Activated naive CD4-positive, alpha-beta T cell treated with anti-CD3 and anti-CD28 coated beads, Interleukin-2, amount 50 U/mL, for 24 hours (primary cell): Measurements from ENCODE around the gene APOM.

Experiments
- H3K27ac Mint-ChIP-seq: one replicate; pipeline ENCODE4 v1.8.0; 2021; ENCODE audit warnings: mild to moderate bottlenecking, mixed read lengths
- H3K27me3 Mint-ChIP-seq: one replicate; pipeline ENCODE4 v1.8.0; 2021; ENCODE audit warnings: mixed read lengths
- H3K36me3 Mint-ChIP-seq: one replicate; pipeline ENCODE4 v1.8.0; 2021; ENCODE audit warnings: mixed read lengths
- H3K4me1 Mint-ChIP-seq: one replicate; pipeline ENCODE4 v1.8.0; 2021; ENCODE audit warnings: mixed read lengths
- H3K4me3 Mint-ChIP-seq: one replicate; pipeline ENCODE4 v1.8.0; 2021; ENCODE audit warnings: mild to moderate bottlenecking, mixed read lengths
- H3K9me3 Mint-ChIP-seq: one replicate; pipeline ENCODE4 v1.8.0; 2021; ENCODE audit warnings: mixed read lengths

The APOM gene

DNA sequence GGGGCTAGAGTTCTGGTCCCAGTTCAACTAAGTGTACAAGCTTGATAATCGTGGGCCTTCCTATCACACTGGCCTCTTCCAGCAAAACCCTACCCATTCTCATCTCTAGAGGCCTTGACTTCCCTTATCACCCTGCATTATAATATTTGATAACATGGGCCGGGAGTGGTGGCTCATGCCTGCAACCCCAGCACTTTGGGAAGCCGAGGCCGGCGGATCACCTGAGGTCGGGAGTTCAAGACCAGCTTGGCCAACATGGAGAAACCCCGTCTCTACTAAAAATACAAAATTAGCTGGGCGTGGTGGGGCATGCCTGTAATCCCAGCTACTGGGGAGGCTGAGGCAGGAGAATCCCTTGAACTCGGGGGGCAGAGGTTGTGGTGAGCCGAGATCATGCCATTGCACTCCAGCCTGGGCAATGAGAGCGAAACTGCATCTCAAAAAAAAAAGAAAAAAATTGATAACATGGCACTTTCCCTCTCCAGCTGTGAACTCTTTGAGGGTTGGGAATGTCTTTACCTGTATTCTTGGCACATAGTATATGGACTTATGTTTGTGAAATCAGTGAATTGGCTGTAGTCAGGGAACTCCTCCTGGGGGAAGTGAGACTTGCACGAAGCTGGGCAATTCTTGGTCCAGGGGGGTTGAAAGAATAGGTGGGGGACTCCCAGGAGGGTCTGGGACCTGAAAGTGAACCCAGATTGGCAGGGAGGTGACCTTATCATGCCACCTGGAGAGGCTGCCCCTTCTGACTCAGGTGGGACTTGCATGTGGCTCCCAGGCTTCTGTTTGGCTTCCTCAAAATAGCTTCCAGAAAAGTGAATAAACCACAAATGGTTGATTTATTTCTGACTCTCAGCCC is 5.8 kb downstream of the APOM start:
- Mint-ChIP-seq H3K9me3 (no peaks in the 10 kb centered on the region), H3K36me3 (peaks cover 19% of the 10 kb centered on the region), H3K4me3 (peak overlapping the region; percentile 93), H3K27ac (no peak overlapping the region), H3K27me3 (no peaks in the 10 kb centered on the region), H3K4me1 (peaks cover 72% of the 10 kb centered on the region)

DNA sequence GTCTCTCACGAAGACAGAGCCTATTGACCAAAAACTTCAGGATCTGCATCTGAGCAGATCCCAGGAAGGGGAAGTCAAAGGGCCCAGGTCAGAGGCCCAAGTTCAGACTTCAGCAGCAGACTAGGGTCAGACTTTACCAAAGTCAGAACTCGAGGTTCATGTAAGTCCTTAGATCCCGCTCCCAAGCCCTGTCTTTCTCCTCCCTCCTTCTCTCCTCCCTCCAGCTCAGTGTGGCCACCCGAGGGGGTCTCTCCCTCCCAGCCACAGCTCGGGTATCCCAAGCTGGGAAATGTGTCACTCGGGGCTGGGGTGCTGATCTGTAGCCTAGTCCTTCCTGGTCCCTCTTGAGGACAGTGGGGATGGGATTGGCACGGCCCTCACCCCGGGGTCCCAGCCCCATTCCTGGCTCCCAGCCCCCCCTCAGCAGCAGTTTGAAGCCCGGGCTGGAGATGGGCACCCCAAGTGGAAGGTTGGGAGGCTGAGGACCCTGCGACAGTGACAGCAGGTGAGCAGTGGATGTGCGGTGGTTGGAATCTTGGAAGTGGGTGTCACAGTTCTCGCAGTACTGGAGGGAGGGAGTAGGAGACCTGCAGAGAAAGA is 6.5 kb downstream of the APOM start:
- Mint-ChIP-seq H3K27ac (peak overlapping the region; percentile 55), H3K4me1 (peaks cover 75% of the 10 kb centered on the region), H3K9me3 (no peaks in the 10 kb centered on the region), H3K4me3 (peak overlapping the region; percentile 49), H3K36me3 (peaks cover 22% of the 10 kb centered on the region), H3K27me3 (no peaks in the 10 kb centered on the region)

DNA sequence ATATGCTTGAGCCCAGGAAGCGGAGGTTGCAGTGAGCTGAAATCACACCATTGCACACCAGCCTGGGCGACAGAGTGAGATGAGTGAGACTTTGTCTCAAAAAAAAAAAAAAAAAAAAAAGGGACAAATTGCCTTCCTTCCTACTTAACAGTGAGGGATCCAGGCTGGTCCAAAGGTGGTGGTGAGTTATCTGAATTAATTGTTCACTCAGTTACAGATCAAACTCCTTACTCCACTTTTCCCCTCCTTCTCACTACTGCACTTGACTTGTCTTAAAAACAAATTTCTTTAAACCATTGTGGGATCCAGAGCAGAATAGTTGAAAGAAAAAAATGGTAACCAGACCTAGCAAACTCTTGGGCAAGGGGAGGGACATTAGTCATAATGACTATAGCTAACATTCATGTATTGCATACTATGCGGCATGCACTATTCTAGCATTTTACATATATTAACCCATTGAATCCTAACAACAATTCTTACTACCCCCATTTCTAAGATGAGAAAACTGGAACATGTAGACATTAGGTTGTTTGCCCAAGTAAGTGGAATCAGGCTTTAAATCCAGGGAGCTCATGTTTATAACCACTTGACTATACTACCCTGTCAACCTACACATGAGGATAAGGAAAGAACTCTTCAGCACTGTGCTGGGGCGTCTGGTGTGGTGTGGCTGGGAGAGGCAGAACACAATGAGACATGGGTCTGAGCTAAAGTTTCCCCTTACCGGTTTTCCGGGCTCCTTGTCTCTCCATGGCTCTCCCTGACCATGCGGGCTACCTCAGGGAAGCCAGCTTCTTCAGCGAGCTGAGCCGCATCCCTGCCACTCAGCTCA is 7.6 kb downstream of the APOM start:
- Mint-ChIP-seq H3K9me3 (no peaks in the 10 kb centered on the region), H3K4me1 (peaks cover 75% of the 10 kb centered on the region), H3K4me3 (peak overlapping the region; percentile 99), H3K36me3 (peaks cover 26% of the 10 kb centered on the region), H3K27ac (peak overlapping the region; percentile 99), H3K27me3 (no peaks in the 10 kb centered on the region)

DNA sequence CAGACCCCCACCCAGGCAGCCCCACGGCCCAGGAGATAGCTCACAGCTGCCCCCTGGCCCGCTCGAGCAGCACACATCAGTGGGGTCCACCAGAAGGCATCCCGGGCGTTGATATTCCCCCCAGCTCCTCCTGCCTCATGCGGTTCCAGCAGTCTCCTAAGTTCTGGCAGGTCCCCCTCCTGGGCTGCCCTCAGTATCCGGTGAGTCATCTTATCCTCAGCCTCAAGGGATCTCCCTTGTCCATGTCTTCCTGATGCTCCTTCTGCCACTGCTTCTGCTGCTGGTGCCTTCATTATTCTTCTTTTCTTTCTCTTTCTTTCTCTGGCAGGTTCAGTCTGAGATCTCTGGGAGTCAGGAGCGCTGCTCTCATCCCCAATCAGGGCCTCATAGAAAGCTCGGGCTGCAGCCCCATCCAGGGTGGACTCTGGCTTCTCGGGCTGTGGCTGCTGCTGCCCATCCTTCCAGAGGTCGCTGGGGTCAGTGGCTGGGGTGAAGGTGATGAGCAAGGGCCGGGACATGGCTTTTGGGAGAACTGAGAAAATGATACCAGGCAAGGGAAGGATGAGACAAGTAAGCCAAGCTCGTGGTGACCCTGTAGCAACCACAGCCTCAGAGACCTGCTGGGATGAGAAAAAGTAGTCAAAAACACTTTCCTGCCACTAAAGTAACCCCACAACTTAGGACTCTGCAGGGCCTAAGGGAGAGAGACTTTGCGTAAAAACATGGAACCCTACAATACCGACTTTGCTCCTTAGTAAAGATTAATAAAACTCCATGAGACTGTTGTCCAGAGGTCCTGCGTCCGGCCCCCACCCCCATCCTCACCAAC is 8.5 kb downstream of the APOM start:
- H3K4me1 Mint-ChIP-seq: peaks cover 75% of the 10 kb centered on the region
- no peaks in the 10 kb centered on the region for H3K9me3 Mint-ChIP-seq

DNA sequence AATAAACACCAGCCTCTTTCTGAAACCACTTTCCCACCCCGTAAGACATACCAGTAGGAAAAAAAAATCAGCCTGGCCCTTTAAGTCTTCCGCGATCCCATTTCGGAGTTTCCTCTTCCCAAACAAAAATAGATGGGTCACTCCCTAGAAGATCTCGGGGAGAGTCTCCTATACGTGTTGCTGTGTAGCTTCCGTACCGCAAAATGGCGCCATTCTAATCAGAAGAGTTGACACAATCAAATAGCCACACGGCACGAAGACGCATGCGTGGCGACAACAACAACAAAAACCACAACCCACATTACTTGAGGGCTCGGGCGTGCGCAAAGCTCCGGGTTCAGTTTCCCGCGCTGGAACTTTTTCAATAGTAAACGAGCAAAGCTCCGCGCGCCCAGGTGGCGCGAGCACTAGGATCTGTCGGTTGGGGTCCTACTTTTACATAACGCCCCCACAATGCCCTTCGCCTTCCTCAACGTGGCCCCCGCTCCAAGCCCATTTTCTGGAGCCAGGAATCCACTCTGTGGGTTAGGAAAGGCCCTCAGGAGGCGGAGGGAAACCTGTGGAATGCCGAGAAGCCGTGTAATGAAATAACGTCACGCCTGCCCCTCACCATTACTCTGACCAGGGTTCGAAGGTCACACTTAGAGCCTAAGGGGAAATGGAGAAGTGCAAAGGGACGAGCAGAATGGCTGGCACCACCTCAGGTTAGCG is 9.3 kb downstream of the APOM start, which contains the start of gene GPANK1:
Gene GPANK1, minus strand, starts transcription at position 208 of the 711 bp plus-strand sequence. CDS start 519 bp downstream, outside the sequence.
- H3K4me1 Mint-ChIP-seq: peaks cover 68% of the 10 kb centered on the region
- no peaks in the 10 kb centered on the region for H3K9me3 Mint-ChIP-seq
- no peaks in the 10 kb centered on the region for H3K27me3 Mint-ChIP-seq
- peak within 1 kb of the TSS; percentile 99 for H3K27ac Mint-ChIP-seq
- H3K36me3 Mint-ChIP-seq: peaks cover 26% of the 10 kb centered on the region
- peak within 1 kb of the TSS; percentile 99 for H3K4me3 Mint-ChIP-seq

More for the DNA sequence above, 8.5 kb downstream of the APOM start:
- no peaks in the 10 kb centered on the region for H3K27me3 Mint-ChIP-seq
- peak overlapping the region; percentile 99 for H3K27ac Mint-ChIP-seq
- H3K4me3 Mint-ChIP-seq: peak overlapping the region; percentile 99
- H3K36me3 Mint-ChIP-seq: peaks cover 26% of the 10 kb centered on the region

DNA sequence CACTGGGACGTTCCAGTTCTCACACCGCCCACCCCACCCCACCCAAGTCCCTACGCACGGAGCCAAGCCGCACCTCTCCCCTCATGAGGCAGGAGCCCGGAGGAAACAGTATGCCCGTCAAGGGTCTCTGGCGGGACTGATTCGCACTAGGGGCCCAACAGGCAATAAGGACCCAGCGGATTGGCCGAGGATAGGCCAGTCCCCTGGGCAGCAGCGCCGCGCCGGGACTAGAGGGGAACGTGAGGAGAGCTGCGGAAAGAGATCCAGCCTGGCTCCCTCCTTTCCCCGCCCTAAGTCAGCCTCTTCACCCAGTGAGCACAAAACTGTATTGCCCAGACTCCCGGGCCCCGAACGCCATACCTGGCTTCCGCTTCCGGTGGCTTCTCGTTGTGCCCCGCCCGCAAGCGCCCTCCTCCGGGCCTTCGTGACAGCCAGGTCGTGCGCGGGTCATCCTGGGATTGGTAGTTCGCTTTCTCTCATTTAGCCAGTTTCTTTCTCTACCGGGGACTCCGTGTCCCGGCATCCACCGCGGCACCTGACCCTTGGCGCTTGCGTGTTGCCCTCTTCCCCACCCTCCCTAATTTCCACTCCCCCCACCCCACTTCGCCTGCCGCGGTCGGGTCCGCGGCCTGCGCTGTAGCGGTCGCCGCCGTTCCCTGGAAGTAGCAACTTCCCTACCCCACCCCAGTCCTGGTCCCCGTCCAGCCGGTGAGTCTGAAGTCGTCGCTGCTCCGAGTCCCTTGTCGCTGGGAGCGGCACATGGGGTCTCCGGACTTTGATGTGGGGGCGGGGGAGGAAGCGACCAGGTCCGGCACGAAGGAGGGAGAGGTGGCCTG is 10.0 kb downstream of the APOM start, which contains the start of gene CSNK2B:
Gene CSNK2B, plus strand, starts transcription at position 580 of the 836 bp plus-strand sequence. CDS start 752 bp downstream, outside the sequence.
- peaks cover 26% of the 10 kb centered on the region for H3K36me3 Mint-ChIP-seq
- peak within 1 kb of the TSS; percentile 99 for H3K4me3 Mint-ChIP-seq
- no peaks in the 10 kb centered on the region for H3K27me3 Mint-ChIP-seq
- no peaks in the 10 kb centered on the region for H3K9me3 Mint-ChIP-seq
- peak within 1 kb of the TSS; percentile 99 for H3K27ac Mint-ChIP-seq
- H3K4me1 Mint-ChIP-seq: peaks cover 65% of the 10 kb centered on the region

DNA sequence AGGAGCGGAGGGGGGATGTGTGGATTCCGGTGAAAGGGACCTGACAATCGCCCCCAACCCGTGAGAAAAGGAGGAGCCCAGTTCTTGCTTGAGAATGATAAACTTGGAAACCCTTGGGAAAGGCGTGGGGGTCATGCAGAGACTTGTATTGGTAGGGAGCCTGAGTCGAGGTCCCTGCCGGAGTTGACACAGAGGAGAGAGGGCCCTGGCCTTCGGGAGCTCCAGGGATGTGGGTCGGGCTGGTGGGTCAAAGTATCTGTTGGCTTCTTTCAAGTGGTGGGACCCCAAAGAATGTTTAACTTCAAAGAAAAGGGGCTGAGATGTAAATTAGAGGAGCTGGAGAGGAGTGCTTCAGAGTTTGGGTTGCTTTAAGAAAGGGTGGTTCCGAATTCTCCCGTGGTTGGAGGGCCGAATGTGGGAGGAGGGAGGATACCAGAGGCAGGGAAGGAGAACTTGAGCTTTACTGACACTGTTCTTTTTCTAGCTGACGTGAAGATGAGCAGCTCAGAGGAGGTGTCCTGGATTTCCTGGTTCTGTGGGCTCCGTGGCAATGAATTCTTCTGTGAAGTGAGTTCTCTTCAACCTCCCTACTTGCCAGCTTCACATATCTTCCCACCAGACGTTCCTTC is 10.8 kb downstream of the APOM start:
- Mint-ChIP-seq H3K36me3 (peaks cover 26% of the 10 kb centered on the region), H3K27me3 (no peaks in the 10 kb centered on the region), H3K4me3 (peak overlapping the region; percentile 99), H3K9me3 (no peaks in the 10 kb centered on the region), H3K4me1 (peaks cover 59% of the 10 kb centered on the region), H3K27ac (peak overlapping the region; percentile 99)

DNA sequence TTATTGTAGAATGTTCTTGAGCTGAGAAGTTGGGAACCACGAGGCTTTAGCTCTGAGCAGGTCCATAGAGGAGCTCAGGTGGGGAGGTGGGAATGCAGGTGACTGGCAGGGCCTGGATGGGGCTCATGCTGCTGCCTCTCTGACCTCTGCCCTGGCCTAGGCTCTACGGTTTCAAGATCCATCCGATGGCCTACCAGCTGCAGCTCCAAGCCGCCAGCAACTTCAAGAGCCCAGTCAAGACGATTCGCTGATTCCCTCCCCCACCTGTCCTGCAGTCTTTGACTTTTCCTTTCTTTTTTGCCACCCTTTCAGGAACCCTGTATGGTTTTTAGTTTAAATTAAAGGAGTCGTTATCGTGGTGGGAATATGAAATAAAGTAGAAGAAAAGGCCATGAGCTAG is 14.0 kb downstream of the APOM start, which contains the start of gene LY6G5B:
Gene LY6G5B, plus strand, starts transcription at position 301 of the 400 bp plus-strand sequence. CDS start 975 bp downstream, outside the sequence.
- Mint-ChIP-seq H3K4me3 (no peak within 1 kb of the TSS), H3K27me3 (no peaks in the 10 kb centered on the region), H3K27ac (no peak within 1 kb of the TSS), H3K9me3 (no peaks in the 10 kb centered on the region), H3K4me1 (peaks cover 35% of the 10 kb centered on the region), H3K36me3 (peaks cover 20% of the 10 kb centered on the region)

DNA sequence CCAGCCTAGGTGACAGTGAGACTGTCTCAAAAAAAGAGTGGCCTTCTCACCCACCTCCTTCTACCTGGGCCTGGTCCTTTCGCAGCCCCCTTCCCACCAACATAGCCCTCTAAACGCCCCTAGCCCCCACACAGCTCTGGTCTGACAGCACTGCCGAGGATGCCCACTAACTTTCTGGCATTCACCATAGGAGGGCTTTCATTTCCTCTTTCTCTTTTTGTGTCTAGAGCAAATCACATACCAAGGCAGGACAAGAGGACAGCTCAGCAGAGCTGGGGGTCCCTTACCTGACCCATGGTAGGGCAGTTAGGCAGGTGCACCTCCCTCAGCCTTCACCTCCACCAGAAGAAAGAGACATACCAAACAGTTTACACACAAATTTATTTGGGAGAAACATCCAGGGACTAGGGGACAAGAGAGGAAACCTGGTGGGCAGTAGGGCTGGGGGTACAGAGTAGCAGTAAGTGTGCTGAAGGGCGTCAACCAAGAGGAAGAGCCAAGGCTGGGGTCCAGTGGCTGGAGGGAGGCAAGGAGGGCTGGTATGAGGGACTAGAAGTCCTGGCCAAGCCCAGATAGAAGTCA is 20.7 kb downstream of the APOM start:
- no peaks in the 10 kb centered on the region for H3K27me3 Mint-ChIP-seq
- H3K4me1 Mint-ChIP-seq: peaks cover 18% of the 10 kb centered on the region
- no peak overlapping the region for H3K4me3 Mint-ChIP-seq
- no peak overlapping the region for H3K27ac Mint-ChIP-seq
- no peaks in the 10 kb centered on the region for H3K9me3 Mint-ChIP-seq
- peaks cover 5% of the 10 kb centered on the region for H3K36me3 Mint-ChIP-seq

DNA sequence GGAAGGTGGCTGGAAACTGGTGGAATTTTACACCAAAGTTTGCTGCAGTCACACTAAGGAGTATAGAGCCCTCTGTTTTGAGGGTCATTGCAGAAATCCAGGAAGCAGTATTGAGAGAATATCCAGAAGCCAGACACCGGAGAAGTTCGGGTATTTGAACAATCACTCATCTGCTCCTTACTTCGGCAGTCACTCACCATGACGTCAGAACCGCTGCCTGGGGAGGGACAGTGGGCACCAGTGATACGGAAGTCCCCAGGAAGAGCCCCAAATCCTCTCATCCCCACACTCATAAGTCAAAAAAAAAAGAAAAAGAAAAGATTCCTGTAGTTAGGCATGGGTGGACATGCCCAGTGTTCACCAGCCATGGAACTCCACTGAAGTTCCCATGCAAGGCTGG is 21.2 kb downstream of the APOM start:
- Mint-ChIP-seq H3K36me3 (peaks cover 5% of the 10 kb centered on the region), H3K4me3 (no peak overlapping the region), H3K9me3 (no peaks in the 10 kb centered on the region), H3K27me3 (no peaks in the 10 kb centered on the region), H3K27ac (no peak overlapping the region), H3K4me1 (peaks cover 23% of the 10 kb centered on the region)

DNA sequence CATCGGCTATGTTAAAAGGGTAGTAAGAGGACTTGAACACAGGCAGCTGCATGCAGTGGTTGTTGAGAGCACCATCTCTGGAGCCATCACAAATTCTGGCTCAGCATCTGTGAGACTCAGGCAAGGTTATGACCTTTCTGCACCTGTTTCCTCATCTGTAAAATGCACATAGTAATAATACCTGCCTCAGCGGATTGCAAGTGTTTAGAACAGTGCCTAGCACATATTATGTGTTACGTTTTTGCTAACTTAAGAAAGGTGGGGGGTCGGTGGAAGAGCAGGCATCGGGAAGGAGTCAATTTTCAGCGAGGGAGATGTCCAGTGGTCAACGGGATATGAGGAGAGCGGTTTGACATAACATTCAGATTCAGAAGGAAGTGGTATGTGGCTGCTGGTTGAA is 22.3 kb downstream of the APOM start:
- Mint-ChIP-seq H3K27me3 (no peaks in the 10 kb centered on the region), H3K27ac (no peak overlapping the region), H3K4me1 (peaks cover 24% of the 10 kb centered on the region), H3K36me3 (no peaks in the 10 kb centered on the region), H3K4me3 (no peak overlapping the region), H3K9me3 (no peaks in the 10 kb centered on the region)

DNA sequence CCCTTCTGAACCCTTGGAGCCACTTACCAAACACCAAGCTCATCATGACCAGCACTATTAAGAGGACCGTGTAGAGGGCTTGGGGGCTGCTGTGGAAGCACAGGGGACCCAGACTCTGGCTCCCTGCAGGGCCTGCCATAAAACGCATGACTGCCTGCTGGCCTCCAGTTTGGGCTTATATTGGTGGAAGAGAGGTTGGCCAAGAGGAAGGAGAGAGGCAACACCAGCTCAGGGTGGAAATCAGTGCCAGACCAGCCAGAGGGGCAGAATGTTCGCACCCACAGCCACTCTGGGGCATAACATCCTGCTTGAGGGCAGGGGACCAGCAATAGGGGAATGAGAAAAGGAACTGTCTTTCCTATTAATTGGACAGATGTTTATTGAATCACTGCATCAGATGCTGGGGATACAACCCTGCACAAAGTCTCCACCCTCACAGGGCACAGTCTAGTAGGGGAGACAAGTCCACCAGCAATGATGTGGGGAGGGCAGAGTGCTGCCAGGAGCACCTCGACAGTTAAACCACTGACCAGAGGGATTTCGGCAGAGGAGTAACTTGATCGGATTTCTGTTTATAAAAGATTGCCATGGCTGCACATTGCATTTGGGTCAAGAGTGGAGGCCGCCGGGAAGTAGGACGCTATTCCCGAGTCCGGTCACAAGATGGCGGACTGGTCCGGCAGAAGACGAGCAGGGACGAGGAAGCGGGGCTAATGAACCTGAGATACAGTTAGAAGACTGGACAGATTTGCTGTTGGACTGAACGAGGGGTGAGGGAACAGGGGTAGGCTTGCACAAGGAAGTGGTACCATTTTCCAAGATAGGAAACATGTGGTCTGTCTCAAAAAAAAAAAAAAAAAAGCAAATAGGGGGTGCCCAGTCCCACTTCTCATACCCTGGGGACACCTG is 24.8 kb downstream of the APOM start, which contains the start of gene LY6G5C:
Gene LY6G5C, minus strand, starts transcription at position 842 of the 909 bp plus-strand sequence. Its CDS starts 694 bp downstream, at position 148.
- Mint-ChIP-seq H3K36me3 (no peaks in the 10 kb centered on the region), H3K27me3 (no peaks in the 10 kb centered on the region), H3K4me3 (peak within 1 kb of the TSS; percentile 89), H3K27ac (peak within 1 kb of the TSS; percentile 71), H3K9me3 (no peaks in the 10 kb centered on the region), H3K4me1 (peaks cover 24% of the 10 kb centered on the region)
